ENCODE results near the gene PTPN7.
"Not testable (repeated sequence)": the region's sequence is repeated elsewhere in the genome, so short reads cannot be mapped to it uniquely, and the experiment has no call there.

PTPN7 gene

DNA sequence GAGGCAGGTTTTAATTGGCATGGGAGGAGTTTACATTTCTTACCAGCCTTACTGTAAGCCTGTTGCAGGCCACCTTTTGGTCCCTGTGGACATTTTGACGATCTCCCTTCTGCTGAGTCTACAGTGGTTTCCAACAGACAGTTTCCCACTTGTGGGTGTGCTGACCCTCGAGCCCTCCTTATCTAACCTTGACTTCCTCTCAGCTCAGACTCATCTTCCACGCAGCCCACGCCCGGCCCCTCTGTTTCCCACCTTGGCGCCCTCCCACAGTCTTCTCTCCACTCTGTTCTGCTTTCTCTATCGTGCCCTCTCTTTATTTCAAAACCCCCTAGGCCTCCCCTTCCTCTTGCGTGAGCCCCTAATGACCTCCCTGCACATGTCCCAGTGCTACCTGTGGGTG, 9.8 kb downstream of the PTPN7 start:
- DNase-seq = no peak

DNA sequence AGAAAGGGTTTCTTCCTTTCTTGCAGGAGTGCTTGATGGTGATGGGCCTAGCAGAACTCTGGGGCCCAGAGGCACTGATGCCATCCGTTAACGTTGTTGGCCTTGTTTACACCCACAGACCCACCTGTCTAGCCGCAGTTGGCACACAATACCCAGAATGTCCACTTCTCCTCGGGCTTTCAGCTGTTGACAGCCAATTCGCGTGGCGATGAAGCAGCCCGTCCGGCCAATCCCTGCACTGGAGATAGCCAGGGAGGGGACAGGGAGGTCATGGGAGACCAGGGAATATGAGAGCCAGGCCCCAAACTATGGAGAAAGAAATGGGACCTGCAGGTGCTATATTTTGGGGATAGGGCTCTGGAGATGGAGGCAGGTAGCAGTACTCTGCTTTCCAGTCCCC, 10.2 kb downstream of the PTPN7 start:
- no peak for DNase-seq

DNA sequence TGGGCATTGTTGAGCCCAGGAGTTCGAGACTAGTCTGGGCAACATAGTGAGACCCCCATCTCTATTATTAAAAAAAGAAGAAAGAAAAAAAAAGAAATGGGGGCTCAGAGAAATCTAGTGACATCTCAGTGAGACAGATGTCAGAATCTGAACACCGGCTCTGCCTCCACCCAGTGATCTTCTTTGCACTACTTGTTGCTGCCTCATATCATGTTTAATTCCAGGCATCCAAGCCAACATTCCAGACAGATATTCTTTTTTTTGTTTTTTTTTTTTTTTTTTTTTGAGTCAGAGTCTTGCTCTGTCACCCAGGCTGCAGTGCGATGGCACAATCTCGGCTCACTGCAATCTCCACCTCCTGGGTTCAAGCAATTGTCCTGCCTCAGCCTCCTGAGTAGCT, 10.8 kb downstream of the PTPN7 start:
- DNase-seq = no peak

- DNase-seq = no peak
Measured at GRCh38 chr1:202148391-202148790, 12.0 kb downstream of the PTPN7 start.

DNA sequence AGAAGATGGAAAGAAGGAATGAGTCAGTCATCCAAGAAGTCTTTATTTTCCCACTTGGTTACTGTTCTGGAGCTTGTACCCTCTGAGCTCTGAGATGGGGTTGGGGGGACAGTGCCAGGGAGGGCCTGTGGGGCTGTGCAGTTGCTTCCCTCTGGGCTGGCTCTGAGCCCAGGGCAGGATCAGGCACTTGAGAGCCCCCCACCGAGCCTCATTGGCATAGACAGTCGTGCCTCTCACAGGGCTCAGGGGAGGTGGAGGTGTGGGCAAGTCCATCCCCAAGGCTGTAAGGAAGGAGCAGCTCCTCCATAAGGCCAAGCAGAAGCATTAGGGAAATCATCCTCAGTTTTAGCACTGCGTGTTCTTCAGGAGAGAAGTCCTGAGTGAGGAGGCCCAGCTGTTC, 13.4 kb downstream of the PTPN7 start:
- DNase-seq = no peak

DNA sequence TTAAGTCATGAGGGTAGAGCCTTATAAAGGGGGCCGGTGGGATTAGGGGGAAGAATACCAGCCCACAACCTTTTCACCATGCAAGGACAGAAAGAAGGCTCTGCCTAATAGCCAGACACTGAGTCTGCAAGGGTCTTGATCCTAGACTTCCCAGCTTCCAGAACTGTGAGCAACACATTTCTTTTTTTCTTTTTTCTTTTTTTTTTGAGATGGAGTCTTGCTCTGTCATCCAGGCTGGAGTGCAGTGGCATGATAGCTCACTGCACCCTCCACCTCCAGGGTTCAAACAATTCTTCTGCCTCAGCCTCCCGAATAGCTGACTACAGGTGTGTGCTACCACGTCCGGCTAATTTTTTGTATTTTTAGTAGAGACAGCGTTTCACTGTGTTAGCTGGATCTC, 14.1 kb downstream of the PTPN7 start:
- DNase-seq = no peak

GRCh38 chr1:202145744-202146140, 14.7 kb downstream of the PTPN7 start:
- not testable (repeated sequence) for DNase-seq

DNA sequence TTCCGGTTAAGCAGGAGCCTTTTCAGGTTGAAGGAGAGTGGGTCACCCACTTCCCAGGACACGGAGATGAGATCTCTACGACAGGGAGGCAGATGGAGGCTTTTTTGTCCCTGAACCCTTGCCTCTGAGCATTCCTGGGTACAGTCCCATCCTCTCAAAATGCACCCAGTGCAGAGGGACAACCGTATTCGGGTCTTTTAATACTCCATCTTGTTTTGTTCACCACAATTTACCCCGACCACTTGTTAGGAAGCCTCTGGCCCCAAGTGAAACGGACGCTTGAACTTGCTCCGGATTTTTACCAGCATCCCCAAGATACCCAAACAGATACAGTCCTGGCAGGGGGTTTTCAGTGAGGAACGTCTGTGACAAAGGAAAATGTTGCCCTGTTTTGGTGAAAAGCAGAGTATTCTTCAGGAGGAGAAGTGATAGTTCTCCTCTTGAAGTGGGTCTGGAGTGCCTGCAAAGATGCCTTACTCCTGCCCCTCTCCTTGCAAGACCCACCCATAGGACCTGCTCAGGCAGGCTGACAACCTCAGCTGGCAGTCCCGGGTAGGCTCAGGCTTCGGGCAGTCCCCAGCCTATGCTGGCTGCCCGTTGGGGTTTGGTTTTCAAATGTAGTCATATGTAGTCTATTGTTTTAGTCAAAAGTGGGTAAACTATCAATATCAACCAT, 15.2 kb downstream of the PTPN7 start:
- DNase-seq = peak; percentile 76

DNA sequence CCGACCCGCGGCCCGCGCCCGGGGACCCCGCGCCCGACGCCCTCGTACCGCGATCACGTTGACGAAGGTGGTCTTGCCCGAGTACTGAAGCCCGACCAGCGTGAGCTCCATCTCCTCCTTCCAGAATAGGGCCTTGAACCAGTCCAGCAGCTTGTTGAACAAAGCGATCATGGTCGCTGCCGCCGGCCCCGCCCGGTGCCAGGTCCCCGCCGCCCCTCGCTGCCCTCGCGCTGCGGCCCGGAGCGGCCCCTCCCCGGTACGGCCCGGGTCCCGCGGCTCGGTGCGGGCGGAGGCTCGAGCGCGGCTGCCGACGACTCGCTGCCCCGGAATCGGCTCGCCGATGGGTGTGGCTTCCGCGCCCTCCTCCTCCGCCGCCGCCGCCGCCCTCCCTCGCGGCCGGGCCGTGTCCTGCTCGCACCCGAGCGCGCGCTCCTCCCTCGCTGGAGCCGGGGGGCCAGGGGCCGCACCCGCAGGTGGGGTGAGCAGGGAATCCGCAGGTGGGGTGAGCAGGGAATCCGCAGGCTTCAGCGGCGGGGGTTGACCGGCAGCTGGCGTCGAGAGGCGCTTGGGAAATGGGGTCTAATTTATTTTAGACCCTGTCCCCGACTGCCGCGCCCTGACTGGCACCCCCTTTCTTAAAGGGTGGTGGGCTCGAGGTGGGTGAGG, 15.9 kb downstream of the PTPN7 start, which contains the start of gene ARL8A:
Gene ARL8A (minus strand): TSS at position 336 of the 666 bp plus-strand sequence. CDS start 165 bp downstream, at position 171.
- DNase-seq = peak; percentile 77

DNA sequence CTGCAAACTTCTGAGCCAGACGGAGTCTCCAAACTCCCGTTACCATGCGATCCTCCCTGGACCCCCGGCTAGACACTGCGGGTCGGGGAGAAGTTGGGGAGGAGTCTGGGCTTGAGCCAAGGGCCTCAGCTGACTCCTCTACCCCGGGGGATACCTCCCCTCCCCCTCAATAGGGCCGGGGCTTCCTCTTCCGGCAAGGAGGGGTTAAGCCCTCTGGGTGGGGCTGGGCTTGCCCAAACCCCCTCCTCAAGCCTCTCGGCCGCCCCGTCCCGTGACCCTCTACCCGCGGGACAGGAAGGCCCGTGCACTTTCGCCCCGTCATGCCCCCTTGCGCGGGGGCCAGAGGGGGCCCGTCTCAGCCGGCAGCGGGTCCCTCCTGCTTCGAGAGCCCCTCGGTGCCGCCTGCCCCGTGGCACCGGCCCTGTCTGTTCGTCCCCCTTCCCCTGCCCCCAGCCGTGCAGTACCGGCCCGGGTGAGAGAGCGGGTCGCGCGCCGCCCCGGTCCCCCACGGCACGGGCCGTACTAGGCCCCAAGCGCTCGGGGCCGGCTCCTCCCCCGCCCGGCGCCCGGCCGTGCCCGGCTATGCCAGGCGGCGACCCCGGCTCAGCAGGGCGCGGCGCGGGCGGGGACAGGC, 16.5 kb downstream of the PTPN7 start:
- DNase-seq = peak; percentile 46

DNA sequence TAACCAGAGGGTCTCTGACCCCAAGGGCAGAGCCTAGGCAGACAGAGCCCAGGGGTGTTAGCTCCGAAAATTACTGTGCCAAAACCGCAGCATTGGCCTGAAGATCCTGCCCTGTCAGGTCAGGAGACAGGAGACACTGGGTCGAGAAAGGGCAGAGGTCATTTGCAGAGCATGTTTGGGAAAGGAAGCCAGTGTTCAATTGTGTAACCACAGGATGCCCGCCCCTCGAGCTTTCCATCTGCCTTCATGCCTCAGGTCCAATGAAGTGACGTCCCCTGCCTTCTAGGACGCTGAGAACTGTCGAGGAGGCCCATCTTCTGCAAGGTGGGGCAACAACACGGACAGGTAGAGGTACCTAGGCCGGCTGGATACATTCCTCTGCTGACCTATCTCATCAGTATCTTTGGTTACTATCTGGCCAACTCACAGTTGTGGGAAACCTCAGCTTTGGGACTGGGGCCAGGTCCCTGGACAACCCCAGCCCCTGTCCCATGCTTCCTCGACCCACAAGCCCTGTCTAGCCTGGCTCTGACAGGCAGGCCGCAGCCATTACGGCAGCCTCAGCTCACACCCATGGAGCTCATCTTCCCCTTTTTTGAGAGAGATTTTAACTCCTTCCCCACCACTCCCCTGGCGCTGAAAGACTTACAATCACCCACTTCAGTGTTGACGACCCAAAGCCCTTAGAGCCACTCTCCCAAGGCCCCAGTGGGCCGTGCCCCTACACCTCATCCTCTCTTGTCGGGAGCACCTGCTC, 17.2 kb downstream of the PTPN7 start:
- peak; percentile 41 for DNase-seq

DNA sequence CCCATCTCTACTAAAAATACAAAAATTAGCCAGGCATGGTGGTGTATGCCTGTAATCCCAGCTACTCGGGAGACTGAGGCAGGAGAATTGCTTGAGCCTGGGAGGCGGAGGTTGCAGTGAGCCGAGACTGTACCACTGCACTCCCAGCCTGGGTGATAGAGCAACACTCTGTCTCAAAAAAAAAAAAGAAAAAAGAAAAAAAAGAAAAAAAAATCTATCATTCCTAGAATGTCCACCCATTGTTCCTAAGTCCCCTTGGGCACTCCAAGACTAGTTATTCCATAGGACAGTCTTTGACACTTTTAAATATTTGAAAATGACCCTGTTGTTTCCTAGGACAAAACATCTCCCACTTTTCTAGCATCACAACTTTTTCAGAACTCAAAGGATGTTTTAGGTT, 18.9 kb downstream of the PTPN7 start:
- not testable (repeated sequence) for DNase-seq

- DNase-seq = no peak
Measured at GRCh38 chr1:202140833-202141232, 19.6 kb downstream of the PTPN7 start.

DNA sequence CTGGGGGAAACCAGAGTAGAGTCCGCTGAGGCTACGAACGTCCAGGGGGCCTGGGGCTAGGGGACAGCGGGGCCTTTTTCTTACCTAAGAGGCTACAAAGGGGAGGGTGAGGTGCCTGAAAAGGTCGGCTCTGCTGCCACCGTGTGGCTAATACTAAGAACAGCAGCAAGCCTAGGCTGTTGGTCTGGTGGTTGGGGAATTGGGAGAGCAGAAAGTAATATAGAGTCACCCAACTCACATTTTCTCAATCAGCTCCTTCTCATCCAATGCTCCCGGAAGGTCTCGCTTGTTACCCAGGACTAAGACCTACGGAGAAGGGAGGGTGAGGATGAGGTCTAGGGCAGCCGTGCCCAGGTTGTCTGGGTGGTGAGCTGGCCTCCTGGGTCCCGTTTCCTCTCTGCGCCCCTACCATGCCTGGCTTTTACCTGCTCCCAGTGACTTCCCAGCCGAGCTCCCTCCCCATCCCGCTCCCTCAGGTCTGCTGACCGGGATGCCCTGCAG, 25.1 kb downstream of the PTPN7 start:
- DNase-seq = peak; percentile 66

GRCh38 chr1:202134645-202135172, 25.7 kb downstream of the PTPN7 start:
- no peak for DNase-seq

GRCh38 chr1:202133989-202134388, 26.4 kb downstream of the PTPN7 start:
- DNase-seq = no peak

DNA sequence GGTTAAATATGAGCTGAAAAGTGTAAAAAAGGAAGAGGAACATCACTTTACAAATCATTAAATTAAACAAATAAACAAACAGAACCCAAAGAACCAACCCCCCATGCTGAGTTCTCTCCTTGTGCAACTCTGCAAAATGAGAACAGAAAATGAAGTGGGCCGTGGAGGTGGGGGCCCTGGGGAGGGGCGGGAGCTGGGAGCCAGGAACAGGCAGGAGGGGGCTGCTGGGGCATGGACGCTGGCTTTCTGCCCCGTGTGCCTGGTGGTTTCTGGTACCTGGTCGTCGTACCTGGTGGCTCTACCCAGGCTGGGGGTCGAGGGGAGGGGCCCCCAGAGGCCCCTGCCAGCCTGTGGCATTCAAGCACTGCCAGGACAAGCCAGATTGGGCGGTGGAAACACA, 26.9 kb downstream of the PTPN7 start:
- no peak for DNase-seq

- DNase-seq = no peak
Measured at GRCh38 chr1:202133001-202133400, 27.4 kb downstream of the PTPN7 start.

GRCh38 chr1:202131956-202132821, 28.2 kb downstream of the PTPN7 start:
- no peak for DNase-seq

DNA sequence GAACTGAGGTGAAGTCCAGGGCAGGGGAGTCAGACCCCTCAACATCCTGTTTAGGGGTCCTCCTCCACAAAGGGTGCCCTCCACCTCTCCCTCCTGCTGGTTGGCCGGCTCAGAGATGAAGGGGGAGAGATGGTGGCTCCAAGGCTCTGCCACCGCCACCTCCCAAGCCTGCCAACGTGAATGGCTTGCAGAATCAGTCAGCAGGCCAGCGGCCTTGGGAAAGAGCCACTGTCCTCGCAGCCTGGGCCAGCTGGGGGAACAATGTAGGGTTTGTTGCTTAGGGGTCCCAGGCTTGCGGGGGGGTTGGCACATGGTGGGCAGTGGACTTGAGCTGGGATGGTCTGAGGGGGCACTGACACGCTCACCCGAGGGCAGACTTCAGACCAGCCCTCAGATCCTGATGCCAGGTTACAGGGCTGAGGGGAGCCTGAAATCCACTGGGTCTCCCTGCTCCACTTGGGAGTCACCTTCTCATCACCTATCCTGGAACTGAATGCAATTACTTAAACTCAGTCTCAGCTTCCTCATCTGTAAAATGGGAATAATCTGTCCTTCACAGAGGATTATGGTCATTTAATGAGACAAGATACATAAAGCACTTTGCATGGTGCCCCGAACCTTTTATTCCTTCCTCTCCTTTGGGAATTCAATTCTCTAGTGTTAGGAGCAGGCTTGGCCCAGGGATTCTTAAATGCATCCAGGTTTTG, 29.4 kb downstream of the PTPN7 start:
- DNase-seq = no peak

DNA sequence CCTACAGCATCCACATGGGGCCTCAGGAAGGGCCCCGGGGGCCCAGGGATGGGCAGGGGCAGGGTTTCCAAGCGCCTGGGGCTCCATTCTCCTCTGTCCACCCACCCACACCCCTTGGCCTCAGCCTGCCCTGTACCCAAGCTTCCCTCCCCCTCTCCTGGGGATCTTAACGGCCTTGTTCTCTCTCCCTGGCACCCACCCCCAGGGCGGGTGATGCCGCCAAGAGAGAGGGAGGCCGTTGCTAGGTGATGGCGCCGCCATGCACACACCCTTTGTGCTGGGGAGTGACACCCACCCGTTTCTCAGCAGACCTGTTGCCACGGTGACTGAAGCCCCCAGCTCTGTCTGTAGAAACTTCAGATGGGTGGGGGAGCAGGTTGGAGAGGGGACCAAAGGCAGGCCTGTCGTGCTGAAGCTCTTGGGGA, 30.1 kb downstream of the PTPN7 start:
- no peak for DNase-seq

Data from activated CD4-positive, alpha-beta T cell treated with anti-CD3 and anti-CD28 coated beads, Interleukin-2, Interleukin-6, amounts not matched to agents 100 ng/mL and 50 ng/mL, durations not matched to agents 16 hours and 8 hours (primary cell).